GM19328 (cell line): ENCODE results near the gene HID1.

Experiments
- ATAC-seq: cut with Tn5 transposase; IDR thresholded peaks from one replicate; pipeline ENCODE4 v1.9.1; 2021; ENCODE audit warnings: mild to moderate bottlenecking, moderate library complexity; ENCODE audit not compliant: unreplicated experiment

Gene HID1

DNA sequence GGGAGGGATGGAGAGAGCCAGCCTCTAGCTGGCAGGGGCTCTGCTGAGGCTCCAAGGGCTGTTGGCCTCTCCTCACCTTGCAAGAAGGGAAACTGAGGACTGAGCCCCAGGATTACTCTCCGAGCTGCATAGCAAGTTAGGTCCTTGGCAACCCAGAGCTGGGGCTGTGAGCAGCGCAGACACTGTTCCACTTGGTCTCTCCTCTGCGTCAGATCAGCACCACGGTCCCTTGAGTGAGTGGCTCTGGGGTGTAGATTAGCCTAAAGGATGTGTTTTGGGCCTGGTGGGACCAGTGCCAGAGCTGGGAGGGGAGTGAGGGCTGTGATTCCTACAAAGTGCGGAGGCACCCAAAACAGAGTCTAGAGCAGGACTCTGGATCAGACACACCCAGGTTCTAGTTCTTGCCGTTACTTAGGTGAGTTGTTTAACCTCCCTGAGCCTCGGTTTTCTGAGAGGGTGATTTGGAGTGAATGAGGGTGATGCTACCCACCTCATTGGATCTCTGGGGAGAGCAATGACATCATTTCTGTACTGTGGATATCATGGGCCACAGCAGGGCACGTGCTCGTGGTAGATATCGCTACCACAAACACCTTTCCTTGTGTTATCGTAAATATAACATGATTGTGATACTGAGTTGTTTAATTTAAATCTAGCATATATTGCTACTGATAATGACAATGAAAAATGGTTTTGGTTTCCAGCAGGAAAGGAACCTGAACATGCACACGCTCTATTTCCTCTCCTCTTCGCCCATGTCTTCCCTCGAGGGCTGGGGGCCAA lies 71.0 kb downstream of the HID1 start:
- ATAC-seq, result no peak
